Stimulated activated CD4-positive, alpha-beta T cell treated with anti-CD3 and anti-CD28 coated beads, Interleukin-1b, Interleukin-23, amount 100 ng/mL, for 4 hours (primary cell): Measurements from ENCODE around the gene HSD17B1.
"Not testable (repeated sequence)": the region's sequence is repeated elsewhere in the genome, so short reads cannot be mapped to it uniquely, and the experiment has no call there.

Experiments used
- DNase-seq, 2 donors: peaks; one replicate each; pipeline ENCODE4 v3.0.0-alpha.2; 2020; ENCODE audit warnings: low read depth in 2 of 2

Gene HSD17B1

GRCh38 chr17:42525221-42525620, 27.5 kb upstream of the HSD17B1 start:
- DNase-seq, result no peak

- no peak for DNase-seq
These were observed 26.7 kb upstream of the HSD17B1 start for GRCh38 chr17:42526031-42526444.

GRCh38 chr17:42527932-42528331, 24.8 kb upstream of the HSD17B1 start:
- DNase-seq, result no peak

GRCh38 chr17:42529061-42529460, 23.7 kb upstream of the HSD17B1 start:
- no peak for DNase-seq

- DNase-seq, result no peak
These were observed 21.7 kb upstream of the HSD17B1 start for GRCh38 chr17:42530952-42531454.

- peak in 1 of 2 donors; percentile 44 for DNase-seq
These were observed 21.0 kb upstream of the HSD17B1 start for GRCh38 chr17:42531455-42532354.

GRCh38 chr17:42535155-42536047, 17.3 kb upstream of the HSD17B1 start:
- no peak for DNase-seq

GRCh38 chr17:42536048-42536371, 16.7 kb upstream of the HSD17B1 start, which contains the start of gene NAGLU:
TSS of gene NAGLU (plus strand) at chr17:42536241. CDS start at chr17:42536273, 32 bp downstream.
- DNase-seq, result peak; percentile 64 to 83

GRCh38 chr17:42536372-42537155, 16.2 kb upstream of the HSD17B1 start:
- peak; percentile 52 to 72 for DNase-seq

- DNase-seq, result no peak
These were observed 15.4 kb upstream of the HSD17B1 start for GRCh38 chr17:42537156-42537805.

- DNase-seq, result no peak
These were observed 14.8 kb upstream of the HSD17B1 start for GRCh38 chr17:42537826-42538451.

GRCh38 chr17:42538482-42538881, 14.2 kb upstream of the HSD17B1 start:
- no peak for DNase-seq

GRCh38 chr17:42540558-42540957, 12.2 kb upstream of the HSD17B1 start:
- not testable (repeated sequence) for DNase-seq

GRCh38 chr17:42541041-42541833, 11.5 kb upstream of the HSD17B1 start:
- DNase-seq, result no peak

- no peak for DNase-seq
These were observed 9.3 kb upstream of the HSD17B1 start for GRCh38 chr17:42543190-42544079.

- no peak for DNase-seq
These were observed 7.8 kb upstream of the HSD17B1 start for GRCh38 chr17:42544874-42545283.

GRCh38 chr17:42545755-42546505, 6.8 kb upstream of the HSD17B1 start:
- not testable (repeated sequence) for DNase-seq

GRCh38 chr17:42547001-42547461, 5.7 kb upstream of the HSD17B1 start:
- DNase-seq, result no peak
